GM23248 (cell line): Measurements from ENCODE around the gene GAB2. TPM values are rescaled to one million over a fixed set of nuclear protein-coding genes. Genes with fewer than 3 reads are reported as not detected.

Experiments used
- DNase-seq: peaks from one replicate; pipeline ENCODE4 v3.0.0-alpha.2; 2015
- H2AFZ ChIP-seq: fragments of 200-600 bp; sonication (generic); 2 replicates; pipeline ENCODE4 v1.6.1; 2016; ENCODE audit warnings: antibody characterized with exemption
- H3F3A ChIP-seq: fragments of 200-600 bp; sonication (generic); 2 replicates; pipeline ENCODE4 v1.6.1; 2016; ENCODE audit warnings: mild to moderate bottlenecking, antibody characterized with exemption, mixed run types; ENCODE audit not compliant: insufficient read depth
- H3K27ac ChIP-seq: fragments of 200-600 bp; sonication (generic); 2 replicates; pipeline ENCODE4 v1.5.1; 2016; ENCODE audit warnings: mild to moderate bottlenecking
- H3K27me3 ChIP-seq: fragments of 200-600 bp; sonication (generic); replicated peaks from 2 replicates; pipeline ENCODE4 v1.6.1; 2016; ENCODE audit warnings: mild to moderate bottlenecking; ENCODE audit not compliant: insufficient read depth
- H3K36me3 ChIP-seq: fragments of 200-600 bp; sonication (generic); 2 replicates; pipeline ENCODE4 v1.6.1; 2016; ENCODE audit warnings: low read depth, mild to moderate bottlenecking
- H3K4me1 ChIP-seq: fragments of 200-600 bp; sonication (generic); 2 replicates; pipeline ENCODE4 v1.6.1; 2016; ENCODE audit warnings: mild to moderate bottlenecking; ENCODE audit not compliant: insufficient read depth
- H3K4me2 ChIP-seq: fragments of 200-600 bp; sonication (generic); one replicate; pipeline ENCODE4 v1.6.1; 2016; ENCODE audit warnings: mild to moderate bottlenecking; ENCODE audit not compliant: unreplicated experiment
- H3K4me3 ChIP-seq: fragments of 200-600 bp; sonication (generic); 2 replicates; pipeline ENCODE4 v1.5.1; 2016; ENCODE audit warnings: mild to moderate bottlenecking
- H3K79me2 ChIP-seq: fragments of 200-600 bp; sonication (generic); 2 replicates; pipeline ENCODE4 v1.6.1; 2016; ENCODE audit warnings: mild to moderate bottlenecking; ENCODE audit not compliant: insufficient read depth
- H3K9ac ChIP-seq: fragments of 200-600 bp; sonication (generic); 2 replicates; pipeline ENCODE4 v1.6.1; 2016; ENCODE audit warnings: mild to moderate bottlenecking
- H3K9me2 ChIP-seq: fragments of 200-600 bp; sonication (generic); 2 replicates; pipeline ENCODE4 v1.6.1; 2016; ENCODE audit warnings: mixed run types, mild to moderate bottlenecking, moderate library complexity; ENCODE audit not compliant: insufficient read depth
- H3K9me3 ChIP-seq: fragments of 200-600 bp; sonication (generic); one replicate; pipeline ENCODE4 v1.6.1; 2017; ENCODE audit warnings: low read depth
- H4K20me1 ChIP-seq: fragments of 200-600 bp; sonication (generic); 2 replicates; pipeline ENCODE4 v1.6.0; 2016; ENCODE audit not compliant: insufficient read depth
- EZH2 ChIP-seq: fragments of 200-600 bp; sonication (generic); IDR thresholded peaks from 2 replicates; pipeline ENCODE4 v1.6.1; 2018; ENCODE audit warnings: antibody characterized with exemption, mild to moderate bottlenecking; ENCODE audit not compliant: insufficient read depth, poor library complexity, severe bottlenecking
- EZH2phosphoT487 ChIP-seq: fragments of 200-600 bp; sonication (generic); IDR thresholded peaks from 2 replicates; pipeline ENCODE4 v1.6.1; 2018; ENCODE audit warnings: antibody characterized with exemption, moderate library complexity, mild to moderate bottlenecking, low read depth; ENCODE audit not compliant: insufficient read depth
- WGBS, 2 experiments: methylation state at CpG; one replicate each; pipeline ENCODE4 v1.1.6; 2015 to 2017; ENCODE audit warnings: low lambda C conversion rate in 2 of 2, low coverage in 1 of 2; ENCODE audit errors: missing lambda C conversion rate in 2 of 2; 5-methylcytosine and 5-hydroxymethylcytosine counted together
- in situ Hi-C: fragments of 300-500 bp; cut with MboI; formaldehyde crosslinking; loops from 2 replicates; pipeline ENCODE4 v1.15.0; 2020
- polyA plus RNA-seq: library from polyadenylated mRNA; unstranded; fragments of >200 nt; fragmentation: Nextera tagmentation; extraction: Ambion mirVana; gene quantifications from 2 replicates; pipeline ENCODE4 v1.2.1, GENCODE V29; 2016
- total RNA-seq: library from RNA; depleted of rRNA; stranded (reverse); fragments of >200 nt; shearing (Covaris generic); gene quantifications from 2 replicates; pipeline ENCODE4 v1.2.3, GENCODE V29; 2014

The GAB2 gene
- total and polyA plus RNA-seq, 2 experiments from 2014 or later, result 1.8 to 12.2 TPM

- Histone ChIP-seq H3K27ac (no peak overlapping the region), H3K4me3 (peak overlapping the region; percentile 37; the same call in 1 of the 2 replicates)
- TF ChIP-seq EZH2phosphoT487 (no peak), EZH2 (no peak)
Observed at GRCh38 chr11:78310500-78310909, 107.1 kb downstream of the GAB2 start.

GRCh38 chr11:78304201-78304600, 113.4 kb downstream of the GAB2 start:
- Histone ChIP-seq H3K9me3 (no peaks in the 10 kb centered on the region), H3K4me2 (no peak overlapping the region), H2AFZ (no peak overlapping the region), H3K79me2 (no peaks in the 10 kb centered on the region), H3K9me2 (no peaks in the 10 kb centered on the region), H3K27ac (no peak overlapping the region), H3K27me3 (no peaks in the 10 kb centered on the region), H4K20me1 (no peaks in the 10 kb centered on the region), H3K4me1 (no peaks in the 10 kb centered on the region), H3K36me3 (no peaks in the 10 kb centered on the region), H3K9ac (no peak overlapping the region), H3K4me3 (no peak overlapping the region), H3F3A (no peaks in the 10 kb centered on the region)
- peak; percentile 4 for DNase-seq
- WGBS, 2 experiments, result 94 to 96% methylated on average over 2 of the region's 2 CpGs
- TF ChIP-seq EZH2 (no peak), EZH2phosphoT487 (no peak)
- in situ Hi-C loops, result no loop called here

More at GRCh38 chr11:78310500-78310909, 107.1 kb downstream of the GAB2 start:
- in situ Hi-C loops, result no loop called here
- no peaks in the 10 kb centered on the region for H3K9me3 ChIP-seq
- H3K9ac ChIP-seq, result peak overlapping the region; percentile 19; the same call in 1 of the 2 replicates
- H3K79me2 ChIP-seq, result no peaks in the 10 kb centered on the region; the same call in 1 of the 2 replicates
- H3K9me2 ChIP-seq, result no peaks in the 10 kb centered on the region
- DNase-seq, result peak; percentile 54
- WGBS, 2 experiments, result 11 to 17% methylated on average over 6 of the region's 6 CpGs
- H3K4me2 ChIP-seq, result peak overlapping the region; percentile 30
- H3F3A ChIP-seq, result peaks cover 5% of the 10 kb centered on the region; the same call in 1 of the 2 replicates
- peaks cover 14% of the 10 kb centered on the region for H3K4me1 ChIP-seq
- H3K36me3 ChIP-seq, result no peaks in the 10 kb centered on the region
- H2AFZ ChIP-seq, result peak overlapping the region; percentile 59
- H3K27me3 ChIP-seq, result no peaks in the 10 kb centered on the region
- H4K20me1 ChIP-seq, result no peaks in the 10 kb centered on the region

GRCh38 chr11:78300108-78300839, 117.3 kb downstream of the GAB2 start:
- Histone ChIP-seq H3K27ac (no peak overlapping the region), H4K20me1 (no peaks in the 10 kb centered on the region), H3F3A (no peaks in the 10 kb centered on the region), H3K4me2 (no peak overlapping the region), H2AFZ (no peak overlapping the region), H3K36me3 (no peaks in the 10 kb centered on the region), H3K4me3 (no peak overlapping the region), H3K79me2 (no peaks in the 10 kb centered on the region), H3K4me1 (no peaks in the 10 kb centered on the region), H3K9ac (no peak overlapping the region), H3K27me3 (no peaks in the 10 kb centered on the region), H3K9me3 (no peaks in the 10 kb centered on the region), H3K9me2 (no peaks in the 10 kb centered on the region)
- no peak for TF ChIP-seq EZH2phosphoT487
- no peak for TF ChIP-seq EZH2
- DNase-seq, result no peak
- 92 to 93% methylated on average over 3 to 5 of the region's 5 CpGs for WGBS, 2 experiments
- in situ Hi-C loops, result no loop called here

GRCh38 chr11:78299000-78299710, 118.5 kb downstream of the GAB2 start:
- H3K9ac ChIP-seq, result no peak overlapping the region
- H3K79me2 ChIP-seq, result no peaks in the 10 kb centered on the region
- no peak overlapping the region for H3K4me2 ChIP-seq
- no peak overlapping the region for H3K27ac ChIP-seq
- DNase-seq, result no peak
- H3F3A ChIP-seq, result no peaks in the 10 kb centered on the region
- H2AFZ ChIP-seq, result no peak overlapping the region
- no peaks in the 10 kb centered on the region for H3K4me1 ChIP-seq
- H3K9me3 ChIP-seq, result no peaks in the 10 kb centered on the region
- no peaks in the 10 kb centered on the region for H3K9me2 ChIP-seq
- 96 to 97% methylated on average over 2 of the region's 2 CpGs for WGBS, 2 experiments
- no peaks in the 10 kb centered on the region for H4K20me1 ChIP-seq
- TF ChIP-seq EZH2phosphoT487, result no peak
- no peak for TF ChIP-seq EZH2
- H3K4me3 ChIP-seq, result no peak overlapping the region
- no peaks in the 10 kb centered on the region for H3K27me3 ChIP-seq
- in situ Hi-C loops, result no loop called here
- no peaks in the 10 kb centered on the region for H3K36me3 ChIP-seq
